Panc1 (cell line): ENCODE results near the gene NNMT. TPM values are rescaled to one million over a fixed set of nuclear protein-coding genes. Genes with fewer than 3 reads are reported as not detected.

Experiments used
- ATAC-seq: fragments of 200-7000 bp; cut with Tn5 transposase; 2 replicates; pipeline ENCODE4 v1.9.1; 2020; ENCODE audit warnings: mild to moderate bottlenecking, moderate library complexity
- BruUV-seq: library from RNA; stranded (reverse); fragments of 400-500 nt; replicated peaks from 2 replicates; lab custom pipeline; 2021; lab: Mats Ljungman, UMichigan
- CTCF ChIA-PET: fragments of 300-600 bp; sonication (Branson Sonifier 250); formaldehyde crosslinking; loops from one replicate; lab custom pipeline; 2022; ENCODE audit warnings: antibody characterized with exemption; lab: Charles Lee
- POLR2A ChIA-PET: fragments of 300-600 bp; sonication (Branson Sonifier 250); formaldehyde crosslinking; loops from one replicate; lab custom pipeline; 2022; ENCODE audit warnings: antibody characterized with exemption; lab: Charles Lee
- DNase-seq: peaks from one replicate; pipeline ENCODE4 v3.0.0-alpha.2; 2010; ENCODE audit warnings: low read depth, low spot score
- H3K27ac ChIP-seq: 2 replicates; pipeline ENCODE4 v1.5.1; 2011; ENCODE audit warnings: mild to moderate bottlenecking, low read length, inconsistent platforms
- H3K27me3 ChIP-seq: fragments of 200-500 bp; sonication (Bioruptor generic); 2 replicates; pipeline ENCODE4 v1.6.0; 2014; ENCODE audit warnings: low read length, inconsistent platforms; ENCODE audit not compliant: control insufficient read depth, insufficient read depth
- H3K36me3 ChIP-seq: fragments of 200-500 bp; sonication (Bioruptor generic); 2 replicates; pipeline ENCODE4 v1.5.1; 2014; ENCODE audit warnings: inconsistent platforms, mild to moderate bottlenecking, low read length, moderate library complexity; ENCODE audit not compliant: control insufficient read depth, insufficient read depth
- H3K4me1 ChIP-seq: 2 replicates; pipeline ENCODE4 v1.5.1; 2011; ENCODE audit warnings: inconsistent platforms, mild to moderate bottlenecking, low read length, moderate library complexity; ENCODE audit not compliant: control insufficient read depth, insufficient read depth
- H3K4me3 ChIP-seq, 2 experiments: 2 replicates each; pipeline ENCODE4 v1.5.1; 2011 to 2012; ENCODE audit warnings: low read depth in 2 of 2, low read length in 2 of 2, mild to moderate bottlenecking in 2 of 2, inconsistent platforms in 1 of 2, moderate library complexity in 1 of 2
- H3K9me3 ChIP-seq: fragments of 200-500 bp; sonication (Bioruptor generic); 2 replicates; pipeline ENCODE4 v1.5.1; 2014; ENCODE audit warnings: low read depth, mild to moderate bottlenecking, inconsistent platforms, low read length, moderate library complexity; ENCODE audit not compliant: control insufficient read depth, insufficient read depth
- CTCF ChIP-seq: fragments of 450-650 bp; IDR thresholded peaks from 2 replicates; pipeline ENCODE4 v1.5.1; 2017; ENCODE audit warnings: mild to moderate bottlenecking
- POLR2AphosphoS5 ChIP-seq: IDR thresholded peaks from 2 replicates; pipeline ENCODE4 v1.6.1; 2012; ENCODE audit warnings: mild to moderate bottlenecking, low read depth, low read length, moderate library complexity
- REST ChIP-seq, 2 experiments: IDR thresholded peaks; 2 replicates each; pipeline ENCODE4 v1.6.1; 2011 to 2012; ENCODE audit warnings: low read depth in 2 of 2, control low read depth in 1 of 2, low read length in 1 of 2, mild to moderate bottlenecking in 1 of 2, moderate library complexity in 1 of 2; ENCODE audit not compliant: insufficient read depth in 1 of 2
- SIN3A ChIP-seq: IDR thresholded peaks from 2 replicates; pipeline ENCODE4 v1.6.1; 2012; ENCODE audit warnings: low read depth, mild to moderate bottlenecking, low read length, moderate library complexity, borderline replicate concordance; ENCODE audit not compliant: insufficient read depth
- TCF7L2 ChIP-seq: IDR thresholded peaks from 2 replicates; pipeline ENCODE4 v1.6.1; 2011; ENCODE audit warnings: mild to moderate bottlenecking, low read depth, low read length, inconsistent platforms
- in situ Hi-C: cut with HindIII; loops from 2 replicates; pipeline ENCODE4 v1.10.0; 2016; ENCODE audit warnings: low sequenced_read_pairs, low pct_unique_long_range_greater_than_20kb
- intact Hi-C: fragments of 100-400 bp; cut with micrococcal nuclease; formaldehyde crosslinking; loops from one replicate; pipeline ENCODE4 v1.10.0; 2022; ENCODE audit not compliant: unreplicated experiment
- total RNA-seq: library from RNA; stranded (reverse); gene quantifications from one replicate; pipeline ENCODE4 v1.2.1, GENCODE V29; 2021; ENCODE audit not compliant: unreplicated experiment

NNMT gene
- total RNA-seq, 1 experiment from 2014 or later: 1.7 TPM

GRCh38 chr11:114316980-114317786 lies 21.0 kb downstream of the NNMT start:
- Histone ChIP-seq H3K9me3 (no peaks in the 10 kb centered on the region), H3K27me3 (peaks cover 7% of the 10 kb centered on the region), H3K36me3 (no peaks in the 10 kb centered on the region), H3K4me3 (no peak overlapping the region), H3K4me1 (no peaks in the 10 kb centered on the region), H3K27ac (no peak overlapping the region)
- DNase-seq: no peak
- intact Hi-C loops (no loop called here), in situ Hi-C loops (no loop called here)
- CTCF ChIA-PET: no interaction called here
- peak; percentile 25; the same call in 1 of the 2 replicates for ATAC-seq
- TF ChIP-seq REST (IDR thresholded peaks at IDR 0.05; ENCODE audit: insufficient read depth in 1 of 2, low read depth in 2 of 2, low read length in 1 of 2): no peak
- TF ChIP-seq CTCF: no peak
- TF ChIP-seq SIN3A: no peak
- TF ChIP-seq TCF7L2: no peak
- TF ChIP-seq POLR2AphosphoS5: no peak
- POLR2A ChIA-PET: no interaction called here
- no TSS peak for BruUV-seq

- intact Hi-C loops (no loop called here), in situ Hi-C loops (no loop called here)
- H3K36me3 ChIP-seq: no peaks in the 10 kb centered on the region
- no peak overlapping the region for H3K4me3 ChIP-seq
- no TSS peak for BruUV-seq
- ChIA-PET CTCF (no interaction called here), POLR2A (no interaction called here)
- no peaks in the 10 kb centered on the region for H3K9me3 ChIP-seq
- TF ChIP-seq CTCF (peak; percentile 78), TCF7L2 (no peak), POLR2AphosphoS5 (no peak), SIN3A (no peak)
- no peak for DNase-seq
- no peak overlapping the region for H3K27ac ChIP-seq
- H3K27me3 ChIP-seq: peaks cover 7% of the 10 kb centered on the region
- ATAC-seq: peak; percentile 82
- no peaks in the 10 kb centered on the region for H3K4me1 ChIP-seq
Observed at GRCh38 chr11:114317787-114318137, 21.6 kb downstream of the NNMT start.
